HepG2 (cell line): ENCODE data around the gene SLC44A4. TPM values are rescaled to one million over a fixed set of nuclear protein-coding genes. Genes with fewer than 3 reads are reported as not detected.
A peak's percentile ranks its signal among the peaks of the same experiment; 100 is the strongest.

Source experiments
- ATAC-seq: fragments of 200-7000 bp; cut with Tn5 transposase; 3 replicates; pipeline ENCODE4 v1.9.1; 2020; ENCODE audit warnings: mild to moderate bottlenecking, moderate library complexity
- BruUV-seq: library from RNA; stranded (reverse); fragments of 400-500 nt; replicated peaks from 2 replicates; lab custom pipeline; 2021; lab: Mats Ljungman, UMichigan
- CTCF ChIA-PET: fragments of 300-600 bp; formaldehyde crosslinking; extraction: SDS; loops from one replicate; lab custom pipeline; 2021; ENCODE audit warnings: low total read pairs, inconsistent platforms, low intra/inter-chr PET ratio; lab: Yijun Ruan, JAX
- POLR2A ChIA-PET: fragments of 350-600 bp; sonication (Branson Sonifier 250); formaldehyde crosslinking; loops from one replicate; lab custom pipeline; 2020; ENCODE audit warnings: antibody characterized with exemption, inconsistent platforms; lab: Yijun Ruan, JAX
- DNase-seq: peaks from one replicate; pipeline ENCODE4 v3.0.0-alpha.2; 2015; ENCODE audit warnings: low spot score
- FAIRE-seq: peaks from 3 replicates; lab custom pipeline; 2011; peaks lifted over from hg19 to GRCh38; lab: Jason Lieb, UNC
- H2AFZ ChIP-seq: one replicate; pipeline ENCODE4 v1.6.1; 2011; ENCODE audit warnings: low read length, inconsistent platforms
- H3K27ac ChIP-seq: fragments of 300-600 bp; 3 replicates; pipeline ENCODE4 v1.8.0; 2011; ENCODE audit warnings: mixed run types, mild to moderate bottlenecking, mixed read lengths, low read length, inconsistent platforms; ENCODE audit not compliant: insufficient read depth; ENCODE audit errors: extremely low read length
- H3K27me3 ChIP-seq, 2 experiments: fragments of 200-600 bp in 1 of 2; 2 replicates in 1 of 2; 3 replicates in 1 of 2; pipeline versions ENCODE4 v1.6.0 to v1.8.0; 2011; ENCODE audit warnings: low read length in 2 of 2, mild to moderate bottlenecking in 2 of 2, moderate library complexity in 2 of 2, inconsistent platforms in 1 of 2; ENCODE audit not compliant: insufficient read depth in 2 of 2, control insufficient read depth in 1 of 2
- H3K36me3 ChIP-seq, 2 experiments: fragments of 200-600 bp in 1 of 2; replicated peaks in 1 of 2; 2 replicates in 1 of 2; 3 replicates in 1 of 2; pipeline versions ENCODE4 v1.5.1 to v1.8.0; 2011; ENCODE audit warnings: low read length in 2 of 2, inconsistent platforms in 1 of 2; ENCODE audit not compliant: insufficient read depth in 2 of 2, control insufficient read depth in 1 of 2
- H3K4me1 ChIP-seq: 2 replicates; pipeline ENCODE4 v1.5.1; 2012; ENCODE audit warnings: low read length, inconsistent platforms; ENCODE audit not compliant: insufficient read depth
- H3K4me2 ChIP-seq: 2 replicates; pipeline ENCODE4 v1.6.0; 2011; ENCODE audit warnings: low read depth, low read length, inconsistent platforms
- H3K4me3 ChIP-seq, 3 experiments: fragments of 200-600 bp in 1 of 3; sonication (generic), shearing (Covaris generic) in 1 of 3; replicated peaks in 1 of 3; 2 replicates each; pipeline ENCODE4 v1.5.1; 2011 to 2016; ENCODE audit warnings: low read length in 3 of 3, inconsistent platforms in 2 of 3, low read depth in 2 of 3, mild to moderate bottlenecking in 2 of 3, control low read depth in 1 of 3, mixed read lengths in 1 of 3; ENCODE audit not compliant: insufficient read depth in 1 of 3
- H3K79me2 ChIP-seq: one replicate; pipeline ENCODE4 v1.6.1; 2011; ENCODE audit warnings: low read length, inconsistent platforms; ENCODE audit not compliant: insufficient read depth
- H3K9ac ChIP-seq: 2 replicates; pipeline ENCODE4 v1.6.0; 2011; ENCODE audit warnings: mild to moderate bottlenecking, low read depth, low read length, inconsistent platforms; ENCODE audit not compliant: insufficient read depth
- H3K9me3 ChIP-seq: 2 replicates; pipeline ENCODE4 v1.5.1; 2012; ENCODE audit warnings: mild to moderate bottlenecking, low read length
- H4K20me1 ChIP-seq: 2 replicates; pipeline ENCODE4 v1.6.0; 2011; ENCODE audit warnings: inconsistent platforms, mild to moderate bottlenecking, low read length, moderate library complexity; ENCODE audit not compliant: insufficient read depth
- FUBP1 ChIP-seq: sonication (generic); formaldehyde crosslinking; IDR thresholded peaks from 2 replicates; pipeline ENCODE4 v1.5.1; 2020; ENCODE audit warnings: missing genetic modification reagents, mild to moderate bottlenecking, borderline replicate concordance
- HCFC1 ChIP-seq: fragments of 150-350 bp; IDR thresholded peaks from 2 replicates; pipeline ENCODE4 v1.6.1; 2014; ENCODE audit warnings: low read depth, low read length
- IRF2 ChIP-seq: IDR thresholded peaks from 2 replicates; pipeline ENCODE4 v1.6.1; 2018; ENCODE audit warnings: missing genetic modification reagents, missing compliant biosample characterization
- NKX3-1 ChIP-seq: sonication (generic); formaldehyde crosslinking; IDR thresholded peaks from 2 replicates; pipeline ENCODE4 v1.5.0; 2020; ENCODE audit warnings: missing genetic modification reagents
- PAF1 ChIP-seq: IDR thresholded peaks from 2 replicates; pipeline ENCODE4 v1.6.1; 2016; ENCODE audit warnings: missing genetic modification reagents, missing compliant biosample characterization
- RBM22 ChIP-seq: fragments of 200-400 bp; formaldehyde crosslinking; optimal IDR thresholded peaks from 2 replicates; pipeline ENCODE3; 2017; ENCODE audit warnings: mild to moderate bottlenecking, low read length, moderate library complexity
- TOPORS ChIP-seq: sonication (generic); formaldehyde crosslinking; IDR thresholded peaks from 2 replicates; pipeline ENCODE4 v1.8.0; 2023; ENCODE audit warnings: mild to moderate bottlenecking, missing genetic modification reagents
- ZBTB33 ChIP-seq: sonication (generic); formaldehyde crosslinking; IDR thresholded peaks from 2 replicates; pipeline ENCODE4 v1.4.0; 2020; ENCODE audit warnings: missing genetic modification reagents
- ZBTB38 ChIP-seq: sonication (generic); formaldehyde crosslinking; IDR thresholded peaks from 2 replicates; pipeline ENCODE4 v1.5.1; 2020; ENCODE audit warnings: mild to moderate bottlenecking, missing genetic modification reagents
- ZMAT5 ChIP-seq: sonication (generic); formaldehyde crosslinking; IDR thresholded peaks from 2 replicates; pipeline ENCODE4 v1.5.0; 2020; ENCODE audit warnings: mild to moderate bottlenecking, low read depth, missing genetic modification reagents, borderline replicate concordance
- WGBS: methylation state at CpG from one replicate; pipeline ENCODE4 v1.1.6; 2017; ENCODE audit warnings: low lambda C conversion rate; 5-methylcytosine and 5-hydroxymethylcytosine counted together
- in situ Hi-C: cut with HindIII; loops from 2 replicates; pipeline ENCODE4 v1.10.0; 2017; ENCODE audit warnings: low pct_unique_long_range_greater_than_20kb; ENCODE audit not compliant: extremely low pct_ligation_motif_present
- intact Hi-C: fragments of 100-400 bp; cut with micrococcal nuclease; formaldehyde crosslinking; loops from one replicate; pipeline ENCODE4 v1.10.0; 2022; ENCODE audit not compliant: unreplicated experiment
- polyA plus RNA-seq, 8 experiments: library from polyadenylated mRNA; depleted of rRNA in 3 of 8; stranded (reverse) in 7 of 8; unstranded in 1 of 8; fragments of >200 nt; fragmentation: Illumina TruSeq in 4 of 8; extraction: Trizol in 4 of 8; gene quantifications; 2 replicates each; pipeline versions ENCODE4 v1.2.1 to v1.2.3, GENCODE V29; 2011 to 2016; ENCODE audit warnings: low read depth in 4 of 8, missing spikeins in 1 of 8, mixed read lengths in 1 of 8; ENCODE audit not compliant: insufficient read depth in 1 of 8
- total RNA-seq, 5 experiments: library from RNA; depleted of rRNA; stranded (reverse); fragments of >200 nt; fragmentation: Illumina TruSeq; extraction: Trizol; gene quantifications; 2 replicates each; pipeline ENCODE4 v1.2.3, GENCODE V29; 2016; ENCODE audit warnings: low read depth in 1 of 5

Gene SLC44A4
- total and polyA plus RNA-seq, 2 of the 13 experiments (the other 11 are each of a cell fraction or from before 2014, with no cell fraction given), result 3.5 to 5.9 TPM

- Histone ChIP-seq H3K79me2 (peaks cover 10% of the 10 kb centered on the region), H3K27me3 (no peaks in the 10 kb centered on the region), H3K9me3 (no peaks in the 10 kb centered on the region), H3K36me3 (peaks cover 12 to 24% of the 10 kb centered on the region in 2 experiments), H3K4me2 (no peak overlapping the region), H3K4me1 (peaks cover 30% of the 10 kb centered on the region), H3K9ac (no peak overlapping the region), H3K27ac (no peak overlapping the region), H4K20me1 (peaks cover 31% of the 10 kb centered on the region), H3K4me3 (no peak overlapping the region), H2AFZ (no peak overlapping the region)
- ChIA-PET POLR2A (interaction anchor here (0.8 to 15.7 kb wide), 5 partner anchors 11 to 186 kb away, joined by 3 to 264 read pairs (median 5); partner anchors contain the start of genes APOM, EHMT2, HSPA1B and NEU1), CTCF (interaction anchor here (1.0 kb wide), 1 partner anchor 47 kb away, joined by 3 read pairs; no protein-coding TSS in a partner anchor)
- in situ Hi-C loops, result no loop called here
- intact Hi-C loops, result no loop called here
- BruUV-seq, result no TSS peak
- no peak for TF ChIP-seq ZMAT5 (CRISPR knock-in tag)
- TF ChIP-seq NKX3-1, result 0 out of 2 replicates have a peak, but pooled peaks have one; percentile 7
- 0 out of 2 replicates have a peak, but pooled peaks have one; percentile 25 for TF ChIP-seq IRF2 (CRISPR knock-in tag)
- TF ChIP-seq RBM22, result peak; percentile 25
- no peak for TF ChIP-seq PAF1
- TF ChIP-seq ZBTB38 (CRISPR knock-in tag), result 0 out of 2 replicates have a peak, but pooled peaks have one; percentile 4
- TF ChIP-seq ZBTB33 (CRISPR knock-in tag), result peak; percentile 39; the same call in 1 of the 2 replicates
- TF ChIP-seq TOPORS, result no peak
- TF ChIP-seq FUBP1 (CRISPR knock-in tag), result 0 out of 2 replicates have a peak, but pooled peaks have one; percentile 11
- no peak for TF ChIP-seq HCFC1
- peak; percentile 13 for ATAC-seq
- DNase-seq, result no peak
- 92% methylated on average over 9 of the region's 9 CpGs for WGBS
- FAIRE-seq, result no peak
Measured at GRCh38 chr6:31842053-31842452, 36.7 kb downstream of the SLC44A4 start.
